Right atrium auricular region (tissue), 2 donors: ENCODE measurements around the gene ADGRF5. TPM values are rescaled to one million over a fixed set of nuclear protein-coding genes. Genes with fewer than 3 reads are reported as not detected.

Experiments
- total RNA-seq, 2 donors: library from RNA; depleted of rRNA; stranded (reverse); fragments of >200 nt; gene quantifications; one replicate each; pipeline ENCODE4 v1.1.0, GENCODE V29; 2016

The ADGRF5 gene
- total RNA-seq, 2 donors from 2014 or later, result 38.4 to 59.4 TPM

Other genes starting within 250 kb of the ADGRF5 start
- under 1 TPM; 0.12 to 0.37 TPM for gene TDRD6, start 234.1 kb downstream of the ADGRF5 start, total RNA-seq
- gene PLA2G7, start 186.6 kb downstream of the ADGRF5 start, total RNA-seq, result under 1 TPM; 0.26 to 0.63 TPM
- gene ANKRD66, start 175.0 kb downstream of the ADGRF5 start, total RNA-seq, result not detected
- gene MEP1A, start 128.5 kb downstream of the ADGRF5 start, total RNA-seq, result not detected
- gene ADGRF1, start 120.4 kb upstream of the ADGRF5 start, total RNA-seq, result not detected